ENCODE measurements around the gene KANSL1.

The KANSL1 gene

DNA sequence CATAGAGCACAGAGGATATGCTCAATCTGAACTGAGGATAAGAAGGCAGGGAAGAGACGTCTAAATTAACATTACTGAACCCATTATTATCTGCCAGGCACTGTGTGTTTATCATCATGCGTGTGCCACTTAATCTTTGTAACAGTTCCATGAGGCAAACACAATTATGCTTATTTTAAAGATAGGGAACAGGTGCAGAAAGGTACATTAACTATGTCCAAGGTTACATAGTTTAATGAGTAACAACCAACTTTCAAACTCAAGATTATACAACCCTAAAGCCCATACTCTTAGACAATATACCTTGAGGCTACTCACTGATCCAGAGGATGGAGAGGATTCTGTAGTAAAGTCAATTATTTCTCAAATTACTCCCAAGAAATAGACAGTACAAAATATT, 151.0 kb downstream of the KANSL1 start:
- TF ChIP-seq, protein P1, sequence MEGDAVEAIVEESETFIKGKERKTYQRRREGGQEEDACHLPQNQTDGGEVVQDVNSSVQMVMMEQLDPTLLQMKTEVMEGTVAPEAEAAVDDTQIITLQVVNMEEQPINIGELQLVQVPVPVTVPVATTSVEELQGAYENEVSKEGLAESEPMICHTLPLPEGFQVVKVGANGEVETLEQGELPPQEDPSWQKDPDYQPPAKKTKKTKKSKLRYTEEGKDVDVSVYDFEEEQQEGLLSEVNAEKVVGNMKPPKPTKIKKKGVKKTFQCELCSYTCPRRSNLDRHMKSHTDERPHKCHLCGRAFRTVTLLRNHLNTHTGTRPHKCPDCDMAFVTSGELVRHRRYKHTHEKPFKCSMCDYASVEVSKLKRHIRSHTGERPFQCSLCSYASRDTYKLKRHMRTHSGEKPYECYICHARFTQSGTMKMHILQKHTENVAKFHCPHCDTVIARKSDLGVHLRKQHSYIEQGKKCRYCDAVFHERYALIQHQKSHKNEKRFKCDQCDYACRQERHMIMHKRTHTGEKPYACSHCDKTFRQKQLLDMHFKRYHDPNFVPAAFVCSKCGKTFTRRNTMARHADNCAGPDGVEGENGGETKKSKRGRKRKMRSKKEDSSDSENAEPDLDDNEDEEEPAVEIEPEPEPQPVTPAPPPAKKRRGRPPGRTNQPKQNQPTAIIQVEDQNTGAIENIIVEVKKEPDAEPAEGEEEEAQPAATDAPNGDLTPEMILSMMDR (conservative IDR thresholded peaks at IDR 0.05), result no peak
- no peak for TF ChIP-seq ZFX (IDR thresholded peaks at IDR 0.05)
- no peak overlapping the region for H3K27ac ChIP-seq

DNA sequence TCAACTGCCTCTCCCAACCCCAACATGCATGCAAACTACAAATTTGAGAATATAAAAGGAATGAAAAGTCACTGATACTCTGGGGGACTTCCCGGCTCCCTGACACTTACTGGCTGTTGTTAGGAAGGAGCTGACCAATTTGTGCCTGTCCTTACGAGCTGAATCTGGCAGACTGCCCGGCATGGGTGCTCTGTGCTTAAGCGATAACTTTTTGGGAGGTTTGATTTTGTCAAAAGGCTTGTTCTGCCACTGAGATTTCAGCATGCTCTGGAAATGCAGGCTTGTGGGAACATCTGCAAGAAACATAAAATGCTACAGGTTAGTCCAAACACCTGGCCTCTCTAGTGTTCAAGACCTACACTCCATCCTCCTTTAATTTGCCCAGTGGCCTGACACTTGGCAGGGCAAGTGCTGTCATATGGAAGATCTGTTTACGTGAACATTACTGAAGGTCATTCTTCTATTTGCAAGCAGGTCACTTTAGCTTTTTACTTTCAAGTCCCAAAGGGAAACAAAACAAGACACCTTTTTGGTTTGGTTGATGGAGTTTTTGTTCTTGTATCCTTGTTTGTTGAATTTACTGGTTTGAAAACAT, 153.5 kb downstream of the KANSL1 start:
- no peak overlapping the region for H3K27ac ChIP-seq
- TF ChIP-seq ZFX (IDR thresholded peaks at IDR 0.05), result no peak
- TF ChIP-seq, protein P1 (conservative IDR thresholded peaks at IDR 0.05), result no peak

DNA sequence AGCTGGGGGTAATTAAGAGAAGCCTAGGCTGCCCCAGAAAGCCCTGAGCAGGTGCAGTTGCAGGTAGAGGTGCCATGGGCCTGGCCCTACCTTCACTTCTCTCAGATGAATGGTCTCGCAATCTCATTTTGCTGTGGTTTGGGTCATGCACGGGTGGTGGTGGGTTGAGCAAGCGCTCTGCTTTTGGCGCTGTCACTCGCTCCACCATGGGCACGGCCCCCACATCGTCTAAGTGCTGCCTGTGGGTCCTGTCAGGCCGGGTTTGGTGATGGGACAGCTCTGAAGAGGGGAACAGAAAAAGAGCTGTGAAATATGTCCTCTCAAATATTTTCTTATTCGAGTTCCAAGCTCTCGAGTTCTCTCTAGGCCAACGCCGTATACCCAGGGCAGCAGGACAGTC, 154.3 kb downstream of the KANSL1 start:
- TF ChIP-seq, protein P1 (conservative IDR thresholded peaks at IDR 0.05), result no peak
- TF ChIP-seq ZFX (IDR thresholded peaks at IDR 0.05), result no peak
- H3K27ac ChIP-seq, result no peak overlapping the region

DNA sequence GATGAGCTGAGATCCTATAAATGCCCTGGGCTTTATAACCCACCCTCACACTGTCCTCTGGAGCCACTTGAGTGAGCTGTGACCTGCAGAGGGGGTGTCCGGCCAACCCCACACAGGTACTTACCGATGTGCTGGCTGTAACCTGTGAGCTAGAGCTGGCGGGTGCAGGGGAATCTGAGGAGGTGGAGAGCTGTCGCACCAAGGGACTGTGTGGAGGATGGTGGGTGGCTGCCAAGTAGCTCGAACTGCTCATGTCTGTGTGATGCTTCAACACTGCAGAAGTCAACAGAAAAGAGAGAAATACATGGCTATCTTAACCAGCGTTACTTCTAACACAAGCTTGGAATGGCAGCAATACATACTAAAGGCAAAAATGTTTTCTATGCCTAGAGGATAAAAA, 154.8 kb downstream of the KANSL1 start:
- TF ChIP-seq, protein P1 (conservative IDR thresholded peaks at IDR 0.05), result no peak
- TF ChIP-seq ZFX (IDR thresholded peaks at IDR 0.05), result no peak
- no peak overlapping the region for H3K27ac ChIP-seq

DNA sequence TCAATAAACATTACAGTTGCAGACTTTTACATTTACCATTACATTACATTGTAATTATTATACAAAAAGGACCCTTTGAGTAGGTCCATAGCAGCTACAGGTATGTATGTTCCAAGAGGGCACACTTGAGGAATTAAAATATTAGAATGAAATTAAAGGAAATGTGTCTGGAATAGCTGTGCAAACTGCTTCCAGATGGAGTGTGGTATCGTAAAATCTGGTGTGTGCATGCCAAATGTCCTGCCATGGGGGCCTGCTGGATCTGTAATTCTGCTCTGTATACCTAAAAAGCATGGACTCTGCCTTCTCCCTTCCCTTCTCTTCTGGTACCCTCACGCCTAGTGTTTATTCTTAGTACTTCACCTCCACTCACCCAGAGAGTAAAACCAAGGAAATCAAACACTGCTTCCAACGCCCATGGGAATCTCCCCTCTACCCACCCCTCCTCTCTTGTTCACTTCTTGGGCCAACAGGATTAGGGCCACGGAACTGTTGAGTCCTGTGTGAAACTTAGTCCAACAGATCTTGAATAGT, 155.4 kb downstream of the KANSL1 start:
- H3K27ac ChIP-seq, result no peak overlapping the region
- TF ChIP-seq, protein P1 (conservative IDR thresholded peaks at IDR 0.05), result no peak
- no peak for TF ChIP-seq ZFX (IDR thresholded peaks at IDR 0.05)

DNA sequence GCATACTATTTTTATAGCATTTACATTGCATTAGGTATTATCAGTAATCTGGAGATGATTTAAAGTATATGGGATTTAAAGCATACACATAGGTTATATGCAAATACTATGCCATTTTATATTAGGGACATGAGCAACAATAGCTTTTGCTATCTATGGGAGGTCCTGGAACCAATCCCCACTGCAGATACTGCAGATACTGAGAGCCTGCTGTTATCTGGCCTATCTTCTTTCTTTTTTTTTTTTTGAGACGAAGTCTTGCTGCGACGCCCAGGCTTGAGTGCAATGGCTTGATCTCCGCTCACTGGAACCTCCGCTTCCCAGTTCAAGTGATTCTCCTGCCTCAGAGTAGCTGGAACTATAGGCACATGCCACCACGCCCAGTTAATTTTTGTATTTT, 156.7 kb downstream of the KANSL1 start:
- H3K27ac ChIP-seq, result no peak overlapping the region
- no peak for TF ChIP-seq ZFX (IDR thresholded peaks at IDR 0.05)
- TF ChIP-seq, protein P1 (conservative IDR thresholded peaks at IDR 0.05), result no peak

DNA sequence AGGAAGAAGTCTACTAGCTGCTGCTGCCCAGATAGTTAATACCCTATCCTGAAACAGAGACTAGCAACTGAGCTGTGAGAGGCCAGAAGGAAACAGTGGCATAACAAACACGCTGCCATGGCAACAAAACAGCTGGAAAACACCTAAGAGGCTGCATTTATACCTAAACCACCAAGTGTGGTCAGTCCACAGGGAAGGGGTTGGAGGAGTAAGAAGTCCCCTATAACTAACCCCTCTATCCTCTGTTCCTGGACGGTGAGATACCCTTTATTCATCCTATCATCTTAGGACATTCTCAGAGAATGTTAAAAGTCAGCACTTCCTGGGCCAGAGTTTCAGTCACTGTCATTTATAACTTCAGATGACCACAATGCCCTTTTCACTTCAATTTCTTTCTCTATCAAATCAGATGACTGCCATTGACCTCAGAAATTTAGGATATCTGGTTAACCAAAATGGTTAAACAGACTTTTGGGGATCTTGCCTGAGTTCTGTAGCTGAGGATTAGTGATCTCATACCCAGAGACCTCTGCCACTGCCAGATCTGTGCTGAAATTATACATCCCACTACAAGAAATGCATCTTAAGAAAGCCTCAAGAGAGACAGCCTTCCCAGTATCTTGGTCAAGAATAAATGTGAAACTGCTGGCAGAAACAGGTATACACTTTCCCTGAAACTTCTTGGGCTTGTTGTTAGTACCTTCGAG, 158.0 kb downstream of the KANSL1 start:
- no peak overlapping the region for H3K27ac ChIP-seq
- TF ChIP-seq, protein P1 (conservative IDR thresholded peaks at IDR 0.05), result no peak
- TF ChIP-seq ZFX (IDR thresholded peaks at IDR 0.05), result no peak
